ENCODE results near the gene RUNX1. TPM values are rescaled to one million over a fixed set of nuclear protein-coding genes. Genes with fewer than 3 reads are reported as not detected.

RUNX1 gene
- total and polyA plus RNA-seq, 4 donors: 23.3 to 100 (median 33.4) TPM

DNA sequence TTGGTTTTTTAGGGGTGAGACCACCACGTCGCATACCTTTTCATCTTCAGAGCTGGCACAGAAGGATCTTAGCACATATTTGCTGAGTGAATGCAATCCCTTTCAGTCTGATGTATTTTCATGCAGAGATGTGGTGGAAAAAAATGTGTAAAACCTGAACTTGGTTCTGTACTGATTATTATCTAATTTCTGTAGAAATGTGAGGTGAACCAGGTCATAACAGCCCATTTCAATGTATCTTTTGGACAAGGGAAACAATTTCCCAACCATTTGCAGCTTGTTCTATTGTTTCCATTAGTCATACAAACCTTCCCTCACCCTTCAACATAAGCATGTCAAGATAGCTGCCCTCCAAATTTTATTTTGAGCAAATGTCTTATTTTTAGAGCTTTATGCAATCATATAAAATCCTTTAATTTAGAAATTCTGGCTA is 46.8 kb upstream of the RUNX1 start:
- WGBS, 2 donors: 90 to 97% methylated on average over 2 of the region's 2 CpGs

DNA sequence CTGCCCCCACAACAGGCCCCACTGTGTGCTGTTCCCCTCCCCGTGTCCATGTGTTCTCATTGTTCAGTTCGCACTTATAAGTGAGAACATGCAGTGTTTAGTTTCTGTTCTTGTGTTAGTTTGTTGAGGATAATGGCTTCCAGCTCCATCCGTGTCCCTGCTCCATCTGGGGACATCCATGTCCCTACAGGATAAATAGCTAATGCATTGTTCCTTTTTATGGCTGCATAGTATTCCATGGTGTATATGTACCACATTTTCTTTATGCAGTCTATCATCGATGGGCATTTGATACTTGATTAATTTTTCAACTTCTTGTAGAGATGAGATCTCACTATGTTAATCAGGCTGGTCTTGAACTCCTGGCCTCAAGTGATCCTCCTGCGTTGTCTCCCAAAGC is 44.4 kb upstream of the RUNX1 start:
- Histone ChIP-seq H3K9ac (ENCODE audit: insufficient read depth in 1 of 2, low read length in 2 of 2) (no peak overlapping the region), H3K4me3 (no peak overlapping the region), H3K9me3 (ENCODE audit: control insufficient read depth in 4 of 4, insufficient read depth in 3 of 4, low read length in 3 of 4) (peaks cover 0 to 1% (median 0%) of the 10 kb centered on the region in 4 donors), H3K27me3 (ENCODE audit: control insufficient read depth in 3 of 3, insufficient read depth in 3 of 3, low read length in 2 of 3) (no peaks in the 10 kb centered on the region), H3K36me3 (ENCODE audit: control insufficient read depth in 4 of 4, insufficient read depth in 4 of 4, low read length in 4 of 4) (no peaks in the 10 kb centered on the region), H3K4me1 (ENCODE audit: control insufficient read depth in 5 of 5, insufficient read depth in 5 of 5, low read length in 5 of 5) (no peaks in the 10 kb centered on the region), H3K27ac (ENCODE audit: low read depth in 1 of 2, low read length in 1 of 2) (no peak overlapping the region)
- 96 to 97% methylated on average over 5 of the region's 5 CpGs for WGBS, 2 donors
- ATAC-seq (ENCODE audit: insufficient read depth, low FRiP score) (no peak), DNase-seq (no peak)
- TF ChIP-seq, protein P1, sequence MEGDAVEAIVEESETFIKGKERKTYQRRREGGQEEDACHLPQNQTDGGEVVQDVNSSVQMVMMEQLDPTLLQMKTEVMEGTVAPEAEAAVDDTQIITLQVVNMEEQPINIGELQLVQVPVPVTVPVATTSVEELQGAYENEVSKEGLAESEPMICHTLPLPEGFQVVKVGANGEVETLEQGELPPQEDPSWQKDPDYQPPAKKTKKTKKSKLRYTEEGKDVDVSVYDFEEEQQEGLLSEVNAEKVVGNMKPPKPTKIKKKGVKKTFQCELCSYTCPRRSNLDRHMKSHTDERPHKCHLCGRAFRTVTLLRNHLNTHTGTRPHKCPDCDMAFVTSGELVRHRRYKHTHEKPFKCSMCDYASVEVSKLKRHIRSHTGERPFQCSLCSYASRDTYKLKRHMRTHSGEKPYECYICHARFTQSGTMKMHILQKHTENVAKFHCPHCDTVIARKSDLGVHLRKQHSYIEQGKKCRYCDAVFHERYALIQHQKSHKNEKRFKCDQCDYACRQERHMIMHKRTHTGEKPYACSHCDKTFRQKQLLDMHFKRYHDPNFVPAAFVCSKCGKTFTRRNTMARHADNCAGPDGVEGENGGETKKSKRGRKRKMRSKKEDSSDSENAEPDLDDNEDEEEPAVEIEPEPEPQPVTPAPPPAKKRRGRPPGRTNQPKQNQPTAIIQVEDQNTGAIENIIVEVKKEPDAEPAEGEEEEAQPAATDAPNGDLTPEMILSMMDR (IDR thresholded peaks at IDR 0.05; ENCODE audit: control extremely low read depth, extremely low read depth): no peak

More for the DNA sequence above, 46.8 kb upstream of the RUNX1 start:
- Histone ChIP-seq H3K4me1 (ENCODE audit: control insufficient read depth in 5 of 5, insufficient read depth in 5 of 5, low read length in 5 of 5) (peaks cover 0 to 4% (median 0%) of the 10 kb centered on the region in 5 donors), H3K27me3 (ENCODE audit: control insufficient read depth in 3 of 3, insufficient read depth in 3 of 3, low read length in 2 of 3) (no peaks in the 10 kb centered on the region), H3K9me3 (ENCODE audit: control insufficient read depth in 4 of 4, insufficient read depth in 3 of 4, low read length in 3 of 4) (peaks cover 0 to 3% (median 0%) of the 10 kb centered on the region in 4 donors), H3K9ac (ENCODE audit: insufficient read depth in 1 of 2, low read length in 2 of 2) (no peak overlapping the region), H3K27ac (ENCODE audit: low read depth in 1 of 2, low read length in 1 of 2) (no peak overlapping the region), H3K4me3 (no peak overlapping the region), H3K36me3 (ENCODE audit: control insufficient read depth in 4 of 4, insufficient read depth in 4 of 4, low read length in 4 of 4) (no peaks in the 10 kb centered on the region)
- TF ChIP-seq, protein P1 (IDR thresholded peaks at IDR 0.05; ENCODE audit: control extremely low read depth, extremely low read depth): no peak
- DNase-seq: no peak
- ATAC-seq (ENCODE audit: insufficient read depth, low FRiP score): no peak

DNA sequence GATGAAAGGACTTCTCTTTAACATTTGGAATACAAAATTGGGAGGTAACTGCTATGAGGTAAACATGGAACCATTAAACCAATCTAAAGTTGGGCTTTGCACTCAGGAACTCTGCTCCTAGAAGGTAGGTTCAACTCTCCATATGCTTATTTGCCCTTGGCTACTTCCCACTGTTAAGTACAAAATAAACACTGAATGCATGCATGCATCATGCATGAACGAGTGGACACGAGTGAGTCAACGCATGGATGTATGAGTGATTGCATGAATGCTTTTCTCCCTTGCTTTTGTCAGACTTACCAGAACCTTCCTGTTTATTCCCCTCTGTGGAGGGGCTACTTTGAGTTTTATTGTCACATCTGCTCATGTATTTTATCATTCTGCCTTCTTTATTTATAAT is 42.4 kb upstream of the RUNX1 start:
- 81 to 91% methylated on average over 3 of the region's 3 CpGs for WGBS, 2 donors
- no peaks in the 10 kb centered on the region for H3K27me3 ChIP-seq (ENCODE audit: control insufficient read depth in 3 of 3, insufficient read depth in 3 of 3, low read length in 2 of 3)

More for the DNA sequence above, 42.4 kb upstream of the RUNX1 start:
- Histone ChIP-seq H3K9me3 (ENCODE audit: control insufficient read depth in 4 of 4, insufficient read depth in 3 of 4, low read length in 3 of 4) (peaks cover 0 to 1% (median 0%) of the 10 kb centered on the region in 4 donors), H3K36me3 (ENCODE audit: control insufficient read depth in 4 of 4, insufficient read depth in 4 of 4, low read length in 4 of 4) (no peaks in the 10 kb centered on the region), H3K9ac (ENCODE audit: insufficient read depth in 1 of 2, low read length in 2 of 2) (no peak overlapping the region), H3K4me3 (no peak overlapping the region), H3K27ac (ENCODE audit: low read depth in 1 of 2, low read length in 1 of 2) (no peak overlapping the region), H3K4me1 (ENCODE audit: control insufficient read depth in 5 of 5, insufficient read depth in 5 of 5, low read length in 5 of 5) (no peaks in the 10 kb centered on the region)
- ATAC-seq (ENCODE audit: insufficient read depth, low FRiP score) (no peak), DNase-seq (no peak)
- TF ChIP-seq, protein P1 (IDR thresholded peaks at IDR 0.05; ENCODE audit: control extremely low read depth, extremely low read depth): no peak

Measured in lung (tissue), 12 donors.